Activated T-cell treated with anti-CD3 and anti-CD28 coated beads, Interleukin-2, amount 50 U/mL, for 48 hours (primary cell): ENCODE results near the gene SLC34A1.

ENCODE experiments used
- DNase-seq, 2 experiments: peaks; one replicate each; pipeline ENCODE4 v3.0.0-alpha.2; 2020

Gene SLC34A1

GRCh38 chr5:177388521-177389052 is 4.4 kb downstream of the SLC34A1 start:
- DNase-seq: no peak

DNA sequence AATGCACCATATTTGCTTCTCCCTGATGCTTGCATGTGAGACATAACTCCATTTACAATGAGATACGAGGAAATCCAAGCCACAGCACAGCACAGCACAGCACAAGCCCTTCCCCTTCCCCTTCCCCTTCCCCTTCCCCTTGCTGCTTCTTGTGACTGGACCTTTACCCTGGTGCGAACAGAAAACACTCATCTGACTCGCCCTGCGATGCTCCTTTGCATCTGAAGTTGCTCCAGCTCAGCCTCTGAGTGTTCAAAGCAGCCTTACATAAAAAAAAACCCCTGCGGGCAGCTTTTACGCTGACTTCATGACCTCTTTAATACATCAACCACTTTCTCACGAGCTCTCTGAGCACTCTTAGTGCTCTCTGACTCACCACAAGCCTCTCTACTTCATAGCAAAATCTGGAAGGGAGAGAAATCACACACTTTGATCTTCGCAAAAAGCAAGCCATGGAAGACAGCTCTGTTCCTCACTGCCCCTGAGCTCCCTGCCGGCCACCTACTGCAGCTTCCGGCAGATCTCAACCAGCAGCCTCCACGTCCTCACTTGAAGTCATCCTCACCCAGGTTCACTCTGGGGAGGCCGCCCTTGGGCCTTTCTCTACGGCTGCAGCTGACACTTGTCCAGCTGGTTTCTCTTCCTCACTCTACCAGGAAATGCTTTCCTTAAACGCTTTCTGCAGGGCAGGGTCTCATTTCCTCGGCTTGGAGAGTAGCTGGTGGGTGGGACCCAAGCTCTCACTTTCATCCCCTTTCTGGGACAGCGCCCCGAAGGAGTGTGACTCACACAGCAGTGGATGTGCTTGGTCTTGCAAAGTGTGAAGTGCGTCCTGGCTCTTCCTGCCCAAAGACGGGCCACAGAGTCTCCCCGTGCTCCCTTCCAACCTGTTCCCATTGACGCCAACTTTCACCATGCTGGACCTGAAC is 5.3 kb downstream of the SLC34A1 start:
- peak; percentile 65 to 71 for DNase-seq

GRCh38 chr5:177390363-177391300 is 6.4 kb downstream of the SLC34A1 start:
- DNase-seq: peak; percentile 93

DNA sequence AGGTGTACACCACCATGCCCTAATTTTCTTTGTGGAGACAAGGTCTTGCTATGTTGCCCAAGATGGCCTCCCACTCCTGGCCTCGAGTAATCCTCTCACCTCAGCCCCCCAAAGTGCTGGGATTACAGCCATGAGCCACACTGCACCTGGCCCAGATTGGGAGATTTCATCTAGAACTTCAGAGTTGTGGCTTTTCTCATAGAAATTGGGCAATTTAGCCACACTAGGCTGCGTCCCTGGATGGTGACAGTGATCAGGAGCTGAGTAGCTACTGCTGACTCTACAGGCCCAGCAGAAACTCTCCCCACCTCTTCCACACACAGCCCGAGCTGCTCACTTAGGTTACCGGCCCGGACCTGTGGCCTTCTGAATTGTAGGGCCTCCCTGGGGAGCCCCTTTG is 8.5 kb downstream of the SLC34A1 start:
- no peak for DNase-seq

DNA sequence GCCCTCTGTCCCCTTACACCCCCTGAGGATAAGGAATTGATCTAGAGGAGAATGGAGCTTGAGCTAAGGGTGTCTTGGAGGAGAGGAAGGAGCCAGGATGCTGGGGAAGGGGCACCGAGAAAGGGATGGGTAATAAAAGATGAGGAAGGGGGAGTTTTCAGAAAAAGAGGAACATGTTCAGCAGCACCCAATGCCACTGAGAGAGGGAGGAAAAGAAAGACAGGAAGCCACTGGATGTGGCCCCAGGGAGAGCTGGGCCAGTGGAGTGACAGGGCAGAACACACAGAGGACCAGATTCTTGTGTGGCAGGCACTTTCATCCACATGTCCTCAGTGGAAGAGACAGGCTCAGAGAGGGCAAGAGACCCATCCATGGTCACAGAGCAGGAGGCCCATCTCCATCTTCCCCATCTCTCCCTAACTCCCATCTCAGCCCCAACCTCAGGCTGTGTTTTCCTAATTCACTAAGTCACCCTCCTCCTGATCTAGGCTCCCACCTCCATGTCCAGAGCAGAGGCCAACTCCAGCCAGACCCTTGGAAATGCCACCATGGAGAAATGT is 9.1 kb downstream of the SLC34A1 start:
- DNase-seq: no peak

GRCh38 chr5:177393990-177394389 is 9.8 kb downstream of the SLC34A1 start:
- DNase-seq: no peak

- no peak for DNase-seq
Observed at GRCh38 chr5:177396078-177396477, 11.8 kb downstream of the SLC34A1 start.

GRCh38 chr5:177396807-177397206 is 12.6 kb downstream of the SLC34A1 start:
- no peak for DNase-seq

DNA sequence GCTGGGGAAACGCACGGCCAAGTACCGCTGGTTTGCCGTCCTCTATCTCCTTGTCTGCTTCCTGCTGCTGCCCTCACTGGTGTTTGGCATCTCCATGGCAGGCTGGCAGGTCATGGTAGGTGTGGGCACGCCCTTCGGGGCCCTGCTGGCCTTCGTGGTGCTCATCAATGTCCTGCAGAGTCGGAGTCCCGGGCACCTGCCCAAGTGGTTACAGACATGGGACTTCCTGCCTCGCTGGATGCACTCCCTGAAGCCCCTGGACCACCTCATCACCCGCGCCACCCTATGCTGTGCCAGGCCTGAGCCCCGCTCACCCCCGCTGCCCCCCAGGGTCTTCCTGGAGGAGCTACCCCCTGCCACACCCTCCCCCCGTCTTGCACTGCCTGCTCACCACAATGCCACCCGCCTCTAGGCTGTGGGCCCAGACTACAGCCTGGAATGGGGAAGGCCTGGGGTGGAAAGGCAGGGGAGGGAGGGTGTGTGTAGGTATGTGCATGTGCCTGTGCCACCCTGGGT is 13.7 kb downstream of the SLC34A1 start:
- no peak for DNase-seq

DNA sequence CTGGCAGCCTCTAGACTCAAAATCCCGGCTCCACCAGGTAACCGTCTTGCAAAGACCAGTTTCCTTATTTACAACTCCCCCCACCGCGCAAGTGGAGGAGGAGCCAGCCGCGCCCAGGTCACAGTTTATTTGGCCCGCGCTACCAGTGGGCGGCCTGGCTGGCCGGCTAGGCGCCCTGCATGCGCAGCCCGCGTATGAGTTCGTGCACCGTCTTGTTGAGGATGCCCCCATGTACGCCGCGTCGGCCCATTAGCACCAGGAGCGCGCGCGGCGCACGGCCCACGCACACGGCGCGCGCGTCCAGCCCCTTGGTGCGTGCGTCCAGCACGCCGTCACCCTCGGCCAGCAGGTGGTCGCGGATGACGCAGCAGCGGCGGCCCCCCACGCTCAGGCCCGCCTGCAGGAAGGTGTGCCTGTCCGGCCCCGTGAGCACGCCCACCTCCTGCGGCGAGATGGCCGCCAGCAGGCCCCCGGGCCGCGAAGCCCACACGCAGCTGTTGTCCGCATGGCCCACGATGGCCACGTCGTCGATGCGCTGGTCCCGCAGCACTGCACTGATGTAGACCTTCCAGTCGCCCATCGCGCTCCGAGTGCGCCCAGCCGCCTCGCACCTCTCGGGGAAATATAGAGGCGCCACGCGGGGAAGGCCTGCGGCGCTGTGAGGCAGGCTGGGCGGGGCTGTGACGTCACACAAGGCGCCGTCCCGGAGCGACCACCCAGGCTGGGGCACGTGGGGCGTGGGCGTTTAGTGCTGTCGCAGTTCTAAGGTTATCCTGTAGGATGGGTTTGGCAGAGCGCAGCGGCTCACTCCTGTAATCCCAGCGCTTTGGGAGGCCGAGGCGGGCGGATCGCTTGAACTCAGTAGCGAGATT is 16.0 kb downstream of the SLC34A1 start, which contains the start of gene PFN3:
Gene PFN3, minus strand, starts transcription at position 665 of the 872 bp plus-strand sequence. Its CDS starts 85 bp downstream, at position 580.
- no peak for DNase-seq

- peak; percentile 78 to 84 for DNase-seq
Observed at GRCh38 chr5:177402271-177403043, 18.2 kb downstream of the SLC34A1 start.

DNA sequence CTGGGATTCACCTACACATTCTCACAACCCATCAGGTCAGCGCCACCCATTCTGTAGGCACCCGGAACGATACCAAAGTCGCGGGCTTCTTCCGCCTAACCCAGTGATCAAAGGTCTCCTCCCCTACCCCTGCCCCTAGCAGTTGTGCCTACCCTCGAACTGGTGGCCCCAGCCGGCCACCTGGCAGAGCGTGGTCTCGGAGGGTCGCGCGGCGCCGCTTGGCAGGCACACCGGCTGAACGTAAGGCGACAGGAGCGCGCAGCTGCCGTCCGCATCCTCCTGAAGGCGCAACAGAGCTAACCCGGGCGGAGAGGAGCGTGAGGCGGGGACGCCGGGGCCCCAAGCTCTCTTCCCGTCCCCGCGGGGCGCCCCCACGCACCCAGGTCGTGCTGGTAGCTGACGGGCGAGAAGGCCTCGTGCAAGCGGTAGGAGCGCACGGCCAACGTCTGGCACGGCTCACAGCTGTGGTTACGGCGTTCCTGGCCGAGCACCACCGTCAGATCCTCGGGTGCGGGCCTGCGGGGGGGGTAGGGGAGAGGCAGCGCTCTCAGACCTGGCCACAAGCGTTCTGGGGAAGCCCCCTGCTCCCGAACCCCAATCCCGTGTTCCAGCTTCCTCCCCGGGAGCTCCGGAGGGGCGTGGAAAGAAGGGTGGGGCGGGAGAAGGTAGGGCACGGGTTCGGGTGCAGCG is 19.0 kb downstream of the SLC34A1 start:
- DNase-seq: no peak

GRCh38 chr5:177403792-177404640 is 19.8 kb downstream of the SLC34A1 start:
- peak; percentile 88 to 92 for DNase-seq

- peak in 1 of 2 experiments; percentile 29 for DNase-seq
Observed at GRCh38 chr5:177404641-177405179, 20.5 kb downstream of the SLC34A1 start.

DNA sequence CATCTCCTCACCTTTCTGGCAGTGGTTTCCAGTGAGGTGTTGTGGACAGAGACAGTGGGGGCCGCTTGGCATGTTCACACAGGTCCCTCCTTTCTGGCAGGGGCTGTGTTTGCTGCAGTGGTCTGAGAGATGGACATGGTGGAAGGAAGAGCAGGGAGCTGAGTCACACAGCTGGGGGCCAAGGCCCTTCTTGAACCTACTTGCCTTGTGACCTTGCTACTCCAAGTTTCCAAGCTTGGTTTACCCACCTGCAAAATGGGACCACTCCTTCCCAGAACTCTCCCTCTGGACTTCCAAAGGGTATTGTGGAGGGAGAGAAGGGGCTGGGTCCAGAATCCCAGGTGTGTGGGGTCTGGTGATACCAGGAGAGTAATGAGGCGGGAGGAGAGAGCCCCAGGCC is 21.1 kb downstream of the SLC34A1 start:
- DNase-seq: no peak

GRCh38 chr5:177405805-177406204 is 21.6 kb downstream of the SLC34A1 start:
- DNase-seq: no peak

GRCh38 chr5:177409043-177409801 is 25.0 kb downstream of the SLC34A1 start, which contains the start of gene F12:
F12 (minus strand) TSS chr5:177409564; CDS start chr5:177409527, 37 bp downstream.
- no peak for DNase-seq

DNA sequence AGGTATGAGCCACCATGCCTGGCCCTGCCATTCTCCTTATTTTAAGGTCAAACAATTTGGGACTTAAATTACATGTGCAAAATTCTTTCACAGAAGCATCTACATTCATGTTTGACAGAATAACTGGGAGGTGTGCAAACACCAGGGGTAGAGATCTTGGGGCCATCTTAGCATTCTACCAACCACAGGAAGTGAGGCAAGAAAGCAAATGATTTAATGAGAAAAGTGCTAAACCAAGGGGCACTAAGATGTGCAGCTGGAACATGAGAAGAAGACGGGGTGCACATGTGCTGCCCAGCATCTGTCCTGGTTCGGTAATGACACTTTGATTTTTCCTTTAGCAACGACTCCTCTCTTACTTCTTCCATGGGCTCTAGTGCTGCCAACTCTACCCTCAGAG is 26.3 kb downstream of the SLC34A1 start:
- no peak for DNase-seq
